ENCODE measurements around the gene HS3ST4. TPM values are rescaled to one million over a fixed set of nuclear protein-coding genes. Genes with fewer than 3 reads are reported as not detected.

HS3ST4 gene
- polyA plus RNA-seq, 1 donor (not counting 4 experiments of a cell fraction or from before 2014, with no cell fraction given), result not detected

- no peaks in the 10 kb centered on the region for H3K9me1 ChIP-seq (ENCODE audit: control insufficient read depth, extremely low read depth, insufficient read depth, low read length)
- H3K79me2 ChIP-seq (ENCODE audit: control insufficient read depth, insufficient read depth, low read length), result no peaks in the 10 kb centered on the region
- H3K9me3 ChIP-seq (ENCODE audit: control insufficient read depth, low read depth, low read length), result no peaks in the 10 kb centered on the region
- no peak overlapping the region for H3K4me3 ChIP-seq (ENCODE audit: control insufficient read depth in 2 of 3, extremely low read depth in 1 of 3, insufficient read depth in 2 of 3, low read depth in 1 of 3, low read length in 3 of 3)
- H3K4me1 ChIP-seq (ENCODE audit: control insufficient read depth, extremely low read depth, insufficient read depth, low read length), result no peaks in the 10 kb centered on the region
- DNase-seq (ENCODE audit: low read depth, low spot score) (no peak), FAIRE-seq (no peak)
- H3K27me3 ChIP-seq (ENCODE audit: control insufficient read depth, extremely low read depth, insufficient read depth, low read length), result no peaks in the 10 kb centered on the region
- H4K20me1 ChIP-seq (ENCODE audit: control insufficient read depth, extremely low read depth, insufficient read depth, low read length), result no peaks in the 10 kb centered on the region
- no peaks in the 10 kb centered on the region for H3K36me3 ChIP-seq (ENCODE audit: control insufficient read depth in 2 of 2, extremely low read depth in 1 of 2, insufficient read depth in 2 of 2, low read length in 2 of 2)
- TF ChIP-seq EZH2 (IDR thresholded peaks at IDR 0.05; ENCODE audit: low read length) (no peak), CTCF (optimal IDR thresholded peaks at IDR 0.05 in 1 of 3, IDR thresholded peaks at IDR 0.05 in 1 of 3, conservative IDR thresholded peaks at IDR 0.05 in 1 of 3; ENCODE audit: extremely low read depth in 1 of 3, insufficient read depth in 2 of 3, low read length in 3 of 3) (no peak)
- no peak overlapping the region for H2AFZ ChIP-seq (ENCODE audit: control insufficient read depth, low read length)
- H3K9ac ChIP-seq (ENCODE audit: control insufficient read depth, extremely low read depth, insufficient read depth, low read length), result no peak overlapping the region
- no peak overlapping the region for H3K27ac ChIP-seq (ENCODE audit: control insufficient read depth, insufficient read depth, low read length)
- dilution Hi-C loops (cut with MboI; ENCODE audit: extremely low pct_ligation_motif_present, low sequenced_read_pairs), result no loop called here
- no peak overlapping the region for H3K4me2 ChIP-seq (ENCODE audit: control insufficient read depth, extremely low read depth, insufficient read depth, low read depth, low read length)
Observed at GRCh38 chr16:25941800-25942499, 250.2 kb downstream of the HS3ST4 start.

DNA sequence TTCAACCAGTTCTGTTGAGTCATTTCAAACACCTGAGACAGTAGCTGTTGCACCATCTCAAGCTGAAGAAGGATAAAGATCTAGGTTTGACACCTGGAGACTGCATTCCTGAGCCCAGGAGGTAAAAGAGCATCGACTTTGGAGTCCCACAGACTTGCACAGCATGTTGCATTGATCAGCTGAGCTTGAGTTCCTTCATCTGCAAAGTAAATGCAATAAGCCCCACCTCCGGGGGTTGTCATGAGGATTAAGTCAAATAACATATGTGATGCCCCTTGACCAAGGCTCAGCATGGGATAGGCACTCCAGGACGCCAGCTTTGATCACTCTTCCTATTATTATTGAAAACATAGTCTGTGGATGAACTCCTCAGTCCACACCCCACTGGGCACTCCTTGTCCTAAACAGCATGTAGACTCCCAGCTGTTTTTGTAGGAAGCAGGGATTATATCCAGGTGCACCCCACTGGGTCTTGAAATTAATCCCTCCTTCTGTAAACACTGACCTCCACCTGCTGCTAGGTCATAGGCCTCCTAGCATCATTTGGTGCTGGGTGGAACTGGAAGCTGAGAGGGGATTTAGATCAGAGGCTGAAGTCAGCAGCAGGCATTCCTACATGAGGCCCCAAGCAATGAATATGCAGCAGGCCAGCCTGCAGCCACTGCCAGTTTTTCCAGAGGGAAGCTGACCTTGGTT lies 259.0 kb downstream of the HS3ST4 start:
- no peaks in the 10 kb centered on the region for H3K4me1 ChIP-seq (ENCODE audit: control insufficient read depth, extremely low read depth, insufficient read depth, low read length)
- no peaks in the 10 kb centered on the region for H4K20me1 ChIP-seq (ENCODE audit: control insufficient read depth, extremely low read depth, insufficient read depth, low read length)
- no peaks in the 10 kb centered on the region for H3K79me2 ChIP-seq (ENCODE audit: control insufficient read depth, insufficient read depth, low read length)
- no peak overlapping the region for H3K9ac ChIP-seq (ENCODE audit: control insufficient read depth, extremely low read depth, insufficient read depth, low read length)
- H3K27ac ChIP-seq (ENCODE audit: control insufficient read depth, insufficient read depth, low read length), result no peak overlapping the region
- TF ChIP-seq CTCF (optimal IDR thresholded peaks at IDR 0.05 in 1 of 3, IDR thresholded peaks at IDR 0.05 in 1 of 3, conservative IDR thresholded peaks at IDR 0.05 in 1 of 3; ENCODE audit: extremely low read depth in 1 of 3, insufficient read depth in 2 of 3, low read length in 3 of 3), result no peak
- TF ChIP-seq EZH2 (IDR thresholded peaks at IDR 0.05; ENCODE audit: low read length), result no peak
- H3K4me3 ChIP-seq (ENCODE audit: control insufficient read depth in 2 of 3, extremely low read depth in 1 of 3, insufficient read depth in 2 of 3, low read depth in 1 of 3, low read length in 3 of 3), result no peak overlapping the region
- no peak overlapping the region for H3K4me2 ChIP-seq (ENCODE audit: control insufficient read depth, extremely low read depth, insufficient read depth, low read depth, low read length)
- no peaks in the 10 kb centered on the region for H3K27me3 ChIP-seq (ENCODE audit: control insufficient read depth, extremely low read depth, insufficient read depth, low read length)
- dilution Hi-C loops (cut with MboI; ENCODE audit: extremely low pct_ligation_motif_present, low sequenced_read_pairs), result no loop called here
- no peak overlapping the region for H2AFZ ChIP-seq (ENCODE audit: control insufficient read depth, low read length)
- DNase-seq (ENCODE audit: low read depth, low spot score) (no peak), FAIRE-seq (no peak)
- peaks cover 6% of the 10 kb centered on the region for H3K9me3 ChIP-seq (ENCODE audit: control insufficient read depth, low read depth, low read length)
- H3K9me1 ChIP-seq (ENCODE audit: control insufficient read depth, extremely low read depth, insufficient read depth, low read length), result no peaks in the 10 kb centered on the region
- H3K36me3 ChIP-seq (ENCODE audit: control insufficient read depth in 2 of 2, extremely low read depth in 1 of 2, insufficient read depth in 2 of 2, low read length in 2 of 2), result no peaks in the 10 kb centered on the region
